ENCODE results near the gene IRF2BP1. TPM values are rescaled to one million over a fixed set of nuclear protein-coding genes. Genes with fewer than 3 reads are reported as not detected.

The IRF2BP1 gene
- total RNA-seq, 1 experiment from 2014 or later, result 21.1 TPM

- no peak overlapping the region for H3K4me3 ChIP-seq (ENCODE audit: low read length)
- no peak for DNase-seq
- no peak overlapping the region for H2AFZ ChIP-seq (ENCODE audit: low read length)
- peaks cover 38% of the 10 kb centered on the region for H3K36me3 ChIP-seq (ENCODE audit: insufficient read depth, low read length)
- H3K4me2 ChIP-seq (ENCODE audit: low read depth, low read length, poor library complexity, severe bottlenecking), result no peak overlapping the region
- H3K9me2 ChIP-seq (replicated peaks; ENCODE audit: insufficient read depth, low read length), result no peaks in the 10 kb centered on the region
- H3K79me2 ChIP-seq (ENCODE audit: low read length), result peaks cover 12% of the 10 kb centered on the region; the same call in 1 of the 2 replicates
- H3K9ac ChIP-seq (ENCODE audit: low read length), result no peak overlapping the region
- H3K27ac ChIP-seq (ENCODE audit: low read length), result no peak overlapping the region
- no peaks in the 10 kb centered on the region for H3K27me3 ChIP-seq (ENCODE audit: low read length)
- no peaks in the 10 kb centered on the region for H4K20me1 ChIP-seq (ENCODE audit: insufficient read depth, low read depth, low read length)
- no peaks in the 10 kb centered on the region for H3K9me3 ChIP-seq (ENCODE audit: low read length)
- no peaks in the 10 kb centered on the region for H3K4me1 ChIP-seq (ENCODE audit: low read length)
Observed at GRCh38 chr19:45852145-45852750, 33.7 kb downstream of the IRF2BP1 start.

GRCh38 chr19:45848922-45849321, 37.0 kb downstream of the IRF2BP1 start:
- no peak overlapping the region for H2AFZ ChIP-seq (ENCODE audit: low read length)
- H3K9me3 ChIP-seq (ENCODE audit: low read length), result no peaks in the 10 kb centered on the region
- no peak overlapping the region for H3K27ac ChIP-seq (ENCODE audit: low read length)
- H3K4me3 ChIP-seq (ENCODE audit: low read length), result no peak overlapping the region
- H3K27me3 ChIP-seq (ENCODE audit: low read length), result no peaks in the 10 kb centered on the region
- H3K36me3 ChIP-seq (ENCODE audit: insufficient read depth, low read length), result peaks cover 46% of the 10 kb centered on the region
- H3K4me2 ChIP-seq (ENCODE audit: low read depth, low read length, poor library complexity, severe bottlenecking), result no peak overlapping the region
- no peaks in the 10 kb centered on the region for H3K79me2 ChIP-seq (ENCODE audit: low read length)
- H3K9ac ChIP-seq (ENCODE audit: low read length), result no peak overlapping the region
- no peaks in the 10 kb centered on the region for H3K4me1 ChIP-seq (ENCODE audit: low read length)
- peak; percentile 48 for DNase-seq
- H4K20me1 ChIP-seq (ENCODE audit: insufficient read depth, low read depth, low read length), result no peaks in the 10 kb centered on the region
- no peaks in the 10 kb centered on the region for H3K9me2 ChIP-seq (replicated peaks; ENCODE audit: insufficient read depth, low read length)

- no peaks in the 10 kb centered on the region for H3K27me3 ChIP-seq (ENCODE audit: low read length)
- no peaks in the 10 kb centered on the region for H3K9me3 ChIP-seq (ENCODE audit: low read length)
Observed at GRCh38 chr19:45847663-45848062, 38.3 kb downstream of the IRF2BP1 start.

DNA sequence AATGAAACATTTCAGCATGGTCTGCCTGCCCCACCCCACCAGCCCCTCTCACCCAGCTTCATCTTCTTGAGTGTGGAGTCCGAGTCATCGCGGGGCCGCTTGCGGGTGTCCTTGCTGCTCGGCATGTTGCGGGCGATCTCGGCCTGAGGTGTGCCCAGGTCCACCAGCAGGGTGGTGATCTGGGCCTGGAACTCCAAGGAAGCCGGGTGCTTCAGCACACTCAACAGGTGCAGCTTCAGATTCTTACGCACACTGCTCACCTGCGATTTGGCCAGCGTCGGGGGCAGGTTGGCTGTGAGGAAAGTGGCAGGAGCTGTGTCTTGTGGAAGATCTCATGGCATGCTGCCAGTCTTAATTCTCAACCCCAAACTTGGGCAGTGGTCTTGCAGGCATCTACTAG, 43.7 kb downstream of the IRF2BP1 start:
- no peak for DNase-seq
- H3K9ac ChIP-seq (ENCODE audit: low read length), result no peak overlapping the region
- no peaks in the 10 kb centered on the region for H3K4me1 ChIP-seq (ENCODE audit: low read length)
- no peaks in the 10 kb centered on the region for H3K9me2 ChIP-seq (replicated peaks; ENCODE audit: insufficient read depth, low read length)
- no peaks in the 10 kb centered on the region for H3K79me2 ChIP-seq (ENCODE audit: low read length)
- H3K4me2 ChIP-seq (ENCODE audit: low read depth, low read length, poor library complexity, severe bottlenecking), result no peak overlapping the region
- peaks cover 59% of the 10 kb centered on the region for H3K36me3 ChIP-seq (ENCODE audit: insufficient read depth, low read length)
- H2AFZ ChIP-seq (ENCODE audit: low read length), result no peak overlapping the region
- H3K27ac ChIP-seq (ENCODE audit: low read length), result no peak overlapping the region
- H3K9me3 ChIP-seq (ENCODE audit: low read length), result no peaks in the 10 kb centered on the region
- H4K20me1 ChIP-seq (ENCODE audit: insufficient read depth, low read depth, low read length), result no peaks in the 10 kb centered on the region
- no peak overlapping the region for H3K4me3 ChIP-seq (ENCODE audit: low read length)
- H3K27me3 ChIP-seq (ENCODE audit: low read length), result no peaks in the 10 kb centered on the region

More at GRCh38 chr19:45847663-45848062, 38.3 kb downstream of the IRF2BP1 start:
- Histone ChIP-seq H3K36me3 (ENCODE audit: insufficient read depth, low read length) (peaks cover 49% of the 10 kb centered on the region), H4K20me1 (ENCODE audit: insufficient read depth, low read depth, low read length) (no peaks in the 10 kb centered on the region), H3K4me1 (ENCODE audit: low read length) (no peaks in the 10 kb centered on the region), H3K4me2 (ENCODE audit: low read depth, low read length, poor library complexity, severe bottlenecking) (no peak overlapping the region), H3K79me2 (ENCODE audit: low read length) (no peaks in the 10 kb centered on the region), H3K9ac (ENCODE audit: low read length) (no peak overlapping the region), H3K4me3 (ENCODE audit: low read length) (no peak overlapping the region), H2AFZ (ENCODE audit: low read length) (no peak overlapping the region), H3K27ac (ENCODE audit: low read length) (no peak overlapping the region), H3K9me2 (replicated peaks; ENCODE audit: insufficient read depth, low read length) (no peaks in the 10 kb centered on the region)
- no peak for DNase-seq

DNA sequence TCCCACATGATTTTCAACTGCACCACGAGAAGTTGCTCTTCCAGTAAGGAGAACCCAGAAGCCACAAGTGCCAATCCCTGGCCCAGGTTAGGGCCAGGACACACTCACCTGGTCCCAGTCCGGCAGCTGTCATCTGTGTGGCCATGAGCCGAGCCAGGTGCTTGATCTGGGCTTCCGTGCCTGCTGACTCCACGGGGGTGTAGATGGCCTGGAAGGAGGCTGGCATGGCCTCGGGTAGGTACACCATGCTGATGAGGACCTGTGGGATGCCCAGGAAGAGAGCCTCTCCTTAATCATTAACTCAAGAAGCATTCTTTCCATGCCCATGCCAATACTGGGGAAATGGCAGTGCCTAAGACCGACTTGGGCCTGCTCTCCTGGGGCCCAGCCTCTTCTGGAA, 51.0 kb downstream of the IRF2BP1 start:
- Histone ChIP-seq H3K9ac (ENCODE audit: low read length) (no peak overlapping the region), H3K27ac (ENCODE audit: low read length) (no peak overlapping the region), H3K36me3 (ENCODE audit: insufficient read depth, low read length) (peaks cover 45% of the 10 kb centered on the region)

More for the DNA sequence above, 51.0 kb downstream of the IRF2BP1 start:
- no peaks in the 10 kb centered on the region for H3K79me2 ChIP-seq (ENCODE audit: low read length)
- no peaks in the 10 kb centered on the region for H3K27me3 ChIP-seq (ENCODE audit: low read length)
- no peaks in the 10 kb centered on the region for H3K4me1 ChIP-seq (ENCODE audit: low read length)
- H3K4me2 ChIP-seq (ENCODE audit: low read depth, low read length, poor library complexity, severe bottlenecking), result no peak overlapping the region
- no peaks in the 10 kb centered on the region for H3K9me3 ChIP-seq (ENCODE audit: low read length)
- no peaks in the 10 kb centered on the region for H4K20me1 ChIP-seq (ENCODE audit: insufficient read depth, low read depth, low read length)
- no peaks in the 10 kb centered on the region for H3K9me2 ChIP-seq (replicated peaks; ENCODE audit: insufficient read depth, low read length)
- DNase-seq, result no peak
- H2AFZ ChIP-seq (ENCODE audit: low read length), result no peak overlapping the region
- H3K4me3 ChIP-seq (ENCODE audit: low read length), result no peak overlapping the region

Other genes with a start within 250 kb of the IRF2BP1 start
- gene EML2, start 246.7 kb downstream of the IRF2BP1 start, total RNA-seq (2014; rRNA removed; shearing (Covaris generic); ENCODE audit: low replicate concordance), result 40.3 and 86.4 TPM in 2 replicates
- gene GIPR, start 217.9 kb downstream of the IRF2BP1 start, total RNA-seq (2014; rRNA removed; shearing (Covaris generic); ENCODE audit: low replicate concordance), result 3.9 and 6.1 TPM in 2 replicates
- 540 and 645 TPM in 2 replicates for gene SNRPD2, start 194.2 kb downstream of the IRF2BP1 start, total RNA-seq (2014; rRNA removed; shearing (Covaris generic); ENCODE audit: low replicate concordance)
- 21.4 and 30.3 TPM in 2 replicates for gene QPCTL, start 193.5 kb downstream of the IRF2BP1 start, total RNA-seq (2014; rRNA removed; shearing (Covaris generic); ENCODE audit: low replicate concordance)
- 16.8 and 25.6 TPM in 2 replicates for gene FBXO46, start 155.2 kb downstream of the IRF2BP1 start, total RNA-seq (2014; rRNA removed; shearing (Covaris generic); ENCODE audit: low replicate concordance)
- gene MEIOSIN, start 152.7 kb downstream of the IRF2BP1 start, total RNA-seq (2014; rRNA removed; shearing (Covaris generic); ENCODE audit: low replicate concordance), result not detected in 2 replicates
- 2.6 and 4.0 TPM in 2 replicates for gene SIX5, start 116.9 kb downstream of the IRF2BP1 start, total RNA-seq (2014; rRNA removed; shearing (Covaris generic); ENCODE audit: low replicate concordance)
- gene DMPK, start 103.7 kb downstream of the IRF2BP1 start, total RNA-seq (2014; rRNA removed; shearing (Covaris generic); ENCODE audit: low replicate concordance), result 11.5 and 33.7 TPM in 2 replicates
- gene DMWD, start 93.3 kb downstream of the IRF2BP1 start, total RNA-seq (2014; rRNA removed; shearing (Covaris generic); ENCODE audit: low replicate concordance), result 37.8 and 61.3 TPM in 2 replicates
- gene RSPH6A, start 70.8 kb downstream of the IRF2BP1 start, total RNA-seq (2014; rRNA removed; shearing (Covaris generic); ENCODE audit: low replicate concordance), result 0.25 TPM in 1 of 2 replicates, not detected in the other
- 28.3 and 75.2 TPM in 2 replicates for gene SYMPK, start 23.0 kb downstream of the IRF2BP1 start, total RNA-seq (2014; rRNA removed; shearing (Covaris generic); ENCODE audit: low replicate concordance)
- 0.69 TPM in 1 of 2 replicates, not detected in the other for gene FOXA3, start 21.8 kb downstream of the IRF2BP1 start, total RNA-seq (2014; rRNA removed; shearing (Covaris generic); ENCODE audit: low replicate concordance)
- gene MYPOP, start 16.5 kb upstream of the IRF2BP1 start, total RNA-seq (2014; rRNA removed; shearing (Covaris generic); ENCODE audit: low replicate concordance), result 5.3 and 6.8 TPM in 2 replicates
- not detected in 2 replicates for gene NANOS2, start 28.6 kb upstream of the IRF2BP1 start, total RNA-seq (2014; rRNA removed; shearing (Covaris generic); ENCODE audit: low replicate concordance)
- gene NOVA2, start 87.7 kb upstream of the IRF2BP1 start, total RNA-seq (2014; rRNA removed; shearing (Covaris generic); ENCODE audit: low replicate concordance), result 0.07 TPM in 1 of 2 replicates, not detected in the other
- 6.4 and 13.5 TPM in 2 replicates for gene CCDC61, start 109.3 kb upstream of the IRF2BP1 start, total RNA-seq (2014; rRNA removed; shearing (Covaris generic); ENCODE audit: low replicate concordance)
- gene PGLYRP1, start 136.9 kb upstream of the IRF2BP1 start, total RNA-seq (2014; rRNA removed; shearing (Covaris generic); ENCODE audit: low replicate concordance), result not detected in 2 replicates
- gene IGFL4, start 154.9 kb upstream of the IRF2BP1 start, total RNA-seq (2014; rRNA removed; shearing (Covaris generic); ENCODE audit: low replicate concordance), result not detected in 2 replicates
- not detected in 2 replicates for gene IGFL3, start 238.5 kb upstream of the IRF2BP1 start, total RNA-seq (2014; rRNA removed; shearing (Covaris generic); ENCODE audit: low replicate concordance)